ENCODE measurements around the gene EFHC2.
"Not testable (repeated sequence)": the region's sequence is repeated elsewhere in the genome, so short reads cannot be mapped to it uniquely, and the experiment has no call there.

The EFHC2 gene

GRCh38 chrX:44306356-44306755 is 37.1 kb downstream of the EFHC2 start:
- no peak for DNase-seq
- intact Hi-C loops (cut with DNase I): no loop called here

DNA sequence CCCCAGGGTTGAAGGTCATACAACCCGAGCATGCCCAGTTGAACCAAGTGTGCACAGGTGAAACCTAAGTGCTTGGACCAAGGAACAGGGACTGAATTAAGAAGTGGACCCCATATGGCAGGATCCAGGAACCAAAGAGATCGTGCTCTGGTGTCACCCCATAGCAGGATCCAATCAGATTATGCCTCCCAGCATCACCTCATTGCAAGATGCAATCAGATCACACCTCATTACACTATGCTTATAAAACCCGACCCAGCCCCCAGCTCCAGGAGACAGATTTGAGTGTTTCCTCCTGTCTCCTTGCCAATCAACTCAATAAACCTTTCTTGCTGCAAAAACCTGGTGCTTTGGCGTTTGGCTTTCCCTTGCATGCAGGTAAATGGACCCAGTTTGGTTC is 37.6 kb downstream of the EFHC2 start:
- intact Hi-C loops (cut with DNase I): no loop called here

DNA sequence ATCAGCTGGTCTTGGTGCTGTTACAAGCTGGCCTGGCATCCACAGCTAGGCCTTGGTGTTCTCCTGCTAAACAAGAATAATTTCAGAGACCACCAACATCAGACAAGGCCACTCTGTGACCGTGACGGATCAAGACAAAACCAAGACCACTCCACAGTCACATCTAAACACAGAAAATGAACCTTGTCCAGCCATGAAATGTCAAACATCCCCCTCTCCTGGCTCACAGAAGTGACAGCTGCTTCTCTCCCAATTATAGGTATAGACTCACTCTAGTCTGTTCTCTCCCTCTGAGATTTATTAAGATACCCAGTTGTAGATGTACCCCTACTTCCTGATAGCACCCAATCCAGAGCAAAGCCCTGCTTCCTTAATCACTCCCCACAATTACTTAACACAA is 40.4 kb downstream of the EFHC2 start:
- intact Hi-C loops (cut with DNase I): no loop called here

More for the DNA sequence above, 37.6 kb downstream of the EFHC2 start:
- no peak for DNase-seq

DNA sequence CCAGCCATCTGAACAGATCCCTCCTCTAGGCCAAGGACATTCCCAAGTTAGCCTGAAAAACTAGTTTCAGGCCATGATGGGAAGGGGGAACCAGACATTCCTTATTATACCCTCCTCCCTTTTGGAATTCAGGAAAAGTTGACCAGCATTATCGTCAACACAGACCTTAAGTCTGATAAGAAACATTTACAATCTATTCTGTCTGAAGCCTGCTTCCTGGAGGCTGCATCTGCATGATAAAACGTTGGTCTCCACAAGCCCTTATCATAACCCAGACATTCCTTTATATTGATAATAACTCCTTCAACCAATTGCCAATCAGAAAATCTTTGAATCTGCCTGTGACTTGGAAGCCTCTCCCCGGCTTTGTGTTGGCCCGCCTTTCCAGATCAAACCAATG is 44.3 kb downstream of the EFHC2 start:
- intact Hi-C loops (cut with DNase I): no loop called here

More for the DNA sequence above, 40.4 kb downstream of the EFHC2 start:
- DNase-seq: no peak

DNA sequence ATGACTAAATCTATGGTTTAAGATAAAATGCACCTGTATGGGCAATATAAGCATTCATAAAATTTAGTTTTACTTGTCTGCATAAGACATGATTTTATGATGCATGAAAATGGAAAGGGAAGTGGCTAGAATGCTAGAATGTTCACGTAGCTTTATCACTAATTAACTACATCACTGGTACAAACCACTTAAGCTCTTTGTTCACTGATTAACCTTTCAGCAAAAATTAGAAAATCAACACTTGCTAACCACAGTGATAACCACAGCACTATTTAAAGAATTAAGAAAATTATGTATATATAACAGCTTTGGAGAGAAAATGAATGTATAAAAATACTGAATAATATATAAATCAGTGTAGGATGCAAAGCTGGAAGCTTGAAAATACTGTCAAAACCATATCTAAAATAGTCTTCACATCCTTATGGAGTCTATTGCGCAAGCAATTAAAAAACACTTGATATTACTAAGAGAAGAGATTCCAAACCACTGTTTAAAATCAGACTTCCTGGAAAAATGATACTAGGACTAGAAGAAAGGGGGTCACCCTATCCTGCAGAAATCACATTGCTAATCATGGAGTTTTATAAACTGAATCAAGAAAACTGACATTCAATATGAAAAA is 51.9 kb downstream of the EFHC2 start:
- DNase-seq: no peak
- intact Hi-C loops (cut with DNase I): no loop called here

More for the DNA sequence above, 44.3 kb downstream of the EFHC2 start:
- no peak for DNase-seq

DNA sequence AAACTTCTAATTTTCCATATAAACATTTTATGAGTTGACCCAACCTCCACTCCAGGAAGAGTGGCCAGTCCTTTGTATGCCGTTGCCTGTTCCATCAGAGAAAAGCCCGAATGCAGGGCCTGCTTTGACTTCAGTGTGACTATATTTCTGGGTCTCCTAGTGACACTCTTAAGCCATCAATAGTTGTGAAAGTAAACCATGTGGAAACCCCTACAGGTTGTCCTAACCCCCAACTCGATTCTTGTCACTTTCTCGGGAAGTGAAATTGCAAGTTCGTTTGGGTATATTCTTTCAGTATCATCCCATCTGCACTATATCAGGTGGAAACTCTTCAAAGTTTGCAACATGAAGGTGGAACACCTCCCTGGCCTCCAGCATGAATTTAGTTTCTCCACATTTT is 52.8 kb downstream of the EFHC2 start:
- intact Hi-C loops (cut with DNase I): no loop called here
- no peak for DNase-seq

DNA sequence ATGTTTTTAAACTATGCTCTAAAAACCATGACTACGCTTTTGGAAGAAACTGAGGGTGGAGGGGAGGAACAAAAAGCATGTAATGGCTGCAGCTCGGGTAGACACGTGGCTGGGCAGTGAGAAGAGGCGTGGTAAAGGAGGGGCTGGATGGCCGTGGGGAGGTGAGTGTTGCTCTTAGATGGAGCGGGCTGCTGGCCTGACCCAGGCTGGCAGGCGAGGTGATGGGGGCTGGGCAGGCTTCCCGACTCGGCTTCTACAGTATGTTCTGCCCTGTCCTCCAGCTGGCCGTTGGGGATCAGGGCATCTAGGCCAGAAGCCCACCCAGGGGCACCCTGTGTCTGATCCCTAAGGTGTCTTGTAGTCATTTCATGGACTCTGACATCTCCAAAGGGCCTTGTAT is 60.7 kb downstream of the EFHC2 start:
- peak in 1 of 42 donors; percentile 0 for DNase-seq
- intact Hi-C loops (cut with DNase I): no loop called here

- DNase-seq: no peak
- intact Hi-C loops (cut with DNase I): no loop called here
Measured at GRCh38 chrX:44280116-44280515, 63.4 kb downstream of the EFHC2 start.

GRCh38 chrX:44274096-44274495 is 69.4 kb downstream of the EFHC2 start:
- no peak for DNase-seq
- intact Hi-C loops (cut with DNase I): no loop called here

GRCh38 chrX:44267861-44268260 is 75.6 kb downstream of the EFHC2 start:
- DNase-seq: no peak

DNA sequence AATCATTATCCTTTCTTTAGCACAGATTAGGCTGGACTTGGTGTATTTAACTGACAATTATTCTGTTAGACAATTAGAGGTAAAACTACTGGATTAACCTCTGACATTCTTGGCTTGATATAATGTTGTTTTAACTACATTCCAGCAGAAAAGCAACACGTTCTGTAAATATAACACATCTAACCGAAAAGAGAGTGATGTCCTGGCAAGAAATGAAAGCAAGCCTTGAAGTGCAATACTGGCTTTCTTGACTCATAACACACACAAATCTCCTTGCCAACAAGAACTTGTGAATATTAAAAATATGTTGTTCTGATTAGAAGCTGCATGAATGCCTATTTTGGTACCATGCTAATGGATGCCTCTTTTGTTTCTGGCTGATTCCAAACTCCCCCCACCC is 76.4 kb downstream of the EFHC2 start:
- intact Hi-C loops (cut with DNase I): no loop called here
- DNase-seq: no peak

More at GRCh38 chrX:44267861-44268260, 75.6 kb downstream of the EFHC2 start:
- intact Hi-C loops (cut with DNase I): no loop called here

- DNase-seq: no peak
- intact Hi-C loops (cut with DNase I): no loop called here
Measured at GRCh38 chrX:44265559-44265958, 77.9 kb downstream of the EFHC2 start.

GRCh38 chrX:44264936-44265335 is 78.5 kb downstream of the EFHC2 start:
- intact Hi-C loops (cut with DNase I): no loop called here
- no peak for DNase-seq

- DNase-seq: no peak
- intact Hi-C loops (cut with DNase I): no loop called here
Measured at GRCh38 chrX:44261286-44261685, 82.2 kb downstream of the EFHC2 start.

GRCh38 chrX:44260609-44261008 is 82.9 kb downstream of the EFHC2 start:
- no peak for DNase-seq
- intact Hi-C loops (cut with DNase I): no loop called here

DNA sequence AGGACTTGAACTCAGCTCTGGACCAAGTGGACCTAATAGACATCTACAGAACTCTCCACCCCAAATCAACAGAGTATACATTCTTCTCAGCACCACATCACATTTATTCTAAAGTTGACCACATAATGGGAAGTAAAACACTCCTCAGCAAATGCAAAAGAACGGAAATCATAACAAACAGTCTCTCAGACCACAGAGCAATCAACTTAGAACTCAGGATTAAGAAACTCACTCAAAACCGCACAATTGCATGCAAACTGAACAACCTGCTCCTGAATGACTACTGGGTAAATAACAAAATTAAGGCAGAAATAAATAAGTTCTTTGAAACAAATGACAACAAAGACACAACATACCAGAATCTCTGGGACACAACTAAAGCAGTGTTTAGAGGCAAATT is 87.7 kb downstream of the EFHC2 start:
- intact Hi-C loops (cut with DNase I); DNase-seq: not testable (repeated sequence)

DNA sequence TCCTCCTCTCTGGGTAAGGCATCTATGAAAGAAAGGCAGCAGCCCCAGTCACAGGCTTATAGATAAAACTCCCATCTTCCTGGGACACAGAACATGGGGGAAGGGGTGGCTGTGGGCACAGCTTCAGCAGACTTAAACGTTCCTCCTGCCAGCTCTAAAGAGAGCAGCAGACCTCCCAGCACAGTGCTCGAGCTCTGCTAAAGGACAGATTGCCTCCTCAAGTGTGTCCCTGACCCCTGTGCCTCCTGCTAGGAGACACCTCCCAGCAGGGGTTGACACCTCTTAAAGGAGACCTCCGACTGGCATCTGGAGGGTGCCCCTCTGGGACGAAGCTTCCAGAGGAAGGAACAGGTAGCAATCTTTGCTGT is 89.9 kb downstream of the EFHC2 start:
- intact Hi-C loops (cut with DNase I): no loop called here

DNA sequence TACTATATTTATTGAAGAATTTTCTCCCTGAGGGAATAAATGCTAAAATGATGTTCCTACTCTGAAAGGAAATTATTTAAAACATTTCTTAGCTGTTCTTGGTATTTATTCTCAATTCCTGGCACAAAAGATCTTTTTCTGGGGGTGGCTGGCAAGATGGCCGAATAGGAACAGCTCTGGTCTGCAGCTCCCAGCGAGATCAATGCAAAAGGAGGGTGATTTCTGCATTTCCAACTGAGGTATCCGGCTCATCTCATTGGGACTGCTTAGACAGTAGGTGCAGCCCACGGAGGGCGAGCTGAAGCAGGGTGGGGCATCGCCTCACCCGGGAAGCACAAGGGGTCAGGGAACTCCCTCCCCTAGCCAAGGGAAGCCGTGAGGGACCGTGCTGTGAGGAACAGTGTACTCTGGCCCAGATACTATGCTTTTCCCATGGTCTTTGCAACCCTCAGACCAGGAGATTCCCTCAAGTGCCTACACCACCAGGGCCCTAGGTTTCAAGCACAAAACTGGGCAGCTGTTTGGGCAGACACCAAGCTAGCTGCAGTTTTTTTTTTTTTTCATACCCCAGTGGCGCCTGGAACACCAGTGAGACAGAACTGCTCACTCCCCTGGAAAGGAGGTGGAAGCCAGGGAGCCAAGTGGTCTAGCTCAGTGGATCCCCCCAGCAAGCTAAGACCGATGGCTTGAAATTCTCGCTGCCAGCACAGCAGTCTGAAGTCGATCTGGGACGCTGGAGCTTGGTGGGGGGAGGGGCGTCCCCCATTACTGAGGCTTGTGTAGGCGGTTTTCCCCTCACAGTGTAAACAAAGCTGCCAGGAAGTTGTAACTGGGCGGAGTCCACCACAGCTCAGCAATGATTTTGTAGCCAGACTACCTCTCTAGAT is 90.5 kb downstream of the EFHC2 start:
- peak in 10 of 42 donors; percentile 1 to 36 (median 16) for DNase-seq
- intact Hi-C loops (cut with DNase I): not testable (repeated sequence)

More for the DNA sequence above, 89.9 kb downstream of the EFHC2 start:
- no peak for DNase-seq

DNA sequence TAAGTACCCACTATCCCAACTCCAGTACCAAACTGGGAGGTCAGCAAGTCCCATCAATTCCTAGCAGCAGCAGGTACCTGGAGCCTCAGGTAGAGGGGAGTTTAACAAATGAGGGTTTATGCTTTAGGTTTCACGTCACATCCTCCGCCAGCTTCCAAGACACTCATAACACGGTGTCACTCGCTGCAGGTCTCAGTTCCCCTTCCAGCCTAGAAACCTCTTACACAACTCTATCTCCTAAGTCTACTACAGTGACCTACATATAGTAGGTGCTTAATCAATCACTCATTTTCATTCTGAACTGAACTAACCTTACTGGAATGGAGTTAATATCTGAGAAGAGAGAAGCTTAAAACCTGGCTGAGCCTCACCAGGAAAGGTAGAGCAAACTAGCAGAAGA is 96.0 kb downstream of the EFHC2 start:
- intact Hi-C loops (cut with DNase I): loop anchor here (10.0 kb wide), 1 partner anchor 423 kb away; no protein-coding TSS in a partner anchor
- DNase-seq: no peak

DNA sequence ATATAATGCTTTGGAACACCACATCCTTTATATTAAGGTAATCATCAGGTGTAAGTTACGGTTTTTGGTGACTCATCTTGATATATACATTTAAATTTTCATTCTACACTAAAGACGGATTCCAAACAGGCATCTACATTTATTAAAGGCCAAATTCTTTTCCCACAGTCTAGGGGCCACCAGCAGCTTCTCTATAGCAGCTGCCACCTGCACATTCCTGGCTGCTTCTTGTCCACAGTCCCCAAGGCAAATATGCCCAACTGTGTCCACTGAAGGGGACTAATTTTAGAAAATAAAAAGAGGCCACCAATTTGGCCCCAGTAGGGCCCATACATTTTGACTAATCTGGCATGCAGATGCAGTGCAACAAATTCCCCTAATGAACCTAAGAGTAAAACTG is 96.6 kb downstream of the EFHC2 start:
- intact Hi-C loops (cut with DNase I): loop anchor here (10.0 kb wide), 1 partner anchor 422 kb away; no protein-coding TSS in a partner anchor
- no peak for DNase-seq

Measured in head of caudate nucleus (tissue), 42 donors.